HG03469 (cell line): ENCODE results near the gene CXCL11.
"Not testable (repeated sequence)": the region's sequence is repeated elsewhere in the genome, so short reads cannot be mapped to it uniquely, and the experiment has no call there.

Source experiments
- ATAC-seq: cut with Tn5 transposase; IDR thresholded peaks from one replicate; pipeline ENCODE4 v1.9.1; 2021; ENCODE audit warnings: mild to moderate bottlenecking, moderate library complexity, moderate number of reproducible peaks; ENCODE audit not compliant: unreplicated experiment

Gene CXCL11

GRCh38 chr4:76003035-76003434, 32.8 kb downstream of the CXCL11 start:
- no peak for ATAC-seq

- no peak for ATAC-seq
These were observed 33.7 kb downstream of the CXCL11 start for GRCh38 chr4:76002176-76002575.

GRCh38 chr4:76001700-76002099, 34.2 kb downstream of the CXCL11 start:
- no peak for ATAC-seq

GRCh38 chr4:76000279-76000678, 35.6 kb downstream of the CXCL11 start:
- no peak for ATAC-seq

- not testable (repeated sequence) for ATAC-seq
These were observed 37.2 kb downstream of the CXCL11 start for GRCh38 chr4:75998525-75999147.

- no peak for ATAC-seq
These were observed 37.9 kb downstream of the CXCL11 start for GRCh38 chr4:75997946-75998345.

- no peak for ATAC-seq
These were observed 38.8 kb downstream of the CXCL11 start for GRCh38 chr4:75997081-75997480.

- no peak for ATAC-seq
These were observed 40.1 kb downstream of the CXCL11 start for GRCh38 chr4:75995727-75996126.

- no peak for ATAC-seq
These were observed 43.4 kb downstream of the CXCL11 start for GRCh38 chr4:75992462-75992861.

GRCh38 chr4:75989846-75990528, 45.9 kb downstream of the CXCL11 start:
- ATAC-seq, result no peak

GRCh38 chr4:75985116-75985515, 50.8 kb downstream of the CXCL11 start:
- ATAC-seq, result no peak
